PC-9 (cell line): ENCODE data around the gene ARHGAP32.

Experiments used
- EZH2 ChIP-seq: fragments of 200-600 bp; sonication (generic); IDR thresholded peaks from 2 replicates; pipeline ENCODE4 v1.8.0; 2017; ENCODE audit warnings: antibody characterized with exemption, low read depth
- TF ChIP-seq, protein P1 (sequence below): fragments of 200-600 bp; sonication (generic); conservative IDR thresholded peaks from 2 replicates; pipeline ENCODE4 v1.6.1; 2017; ENCODE audit warnings: mixed run types, antibody characterized with exemption, mild to moderate bottlenecking, moderate library complexity

DNA sequence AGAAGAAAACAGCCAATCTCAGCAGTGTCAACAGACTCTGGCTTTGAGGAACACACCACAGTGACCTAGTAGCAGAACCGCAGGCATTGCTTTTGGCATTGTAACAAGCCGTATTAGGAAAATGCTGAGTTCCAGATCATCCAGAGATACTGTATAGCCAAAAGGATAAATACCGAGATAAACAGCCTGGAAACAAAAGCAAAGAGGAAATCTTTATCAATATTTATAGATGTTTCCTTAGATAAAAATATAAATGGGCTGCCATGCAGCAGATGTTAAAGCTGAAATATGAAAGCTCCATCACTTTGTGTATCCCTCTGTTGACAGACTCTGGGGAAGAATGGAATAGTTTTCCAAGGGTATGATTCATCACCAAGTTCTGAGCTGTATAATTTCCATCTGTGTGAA, 150.5 kb downstream of the ARHGAP32 start:
- no peak for TF ChIP-seq EZH2
- TF ChIP-seq, protein P1, sequence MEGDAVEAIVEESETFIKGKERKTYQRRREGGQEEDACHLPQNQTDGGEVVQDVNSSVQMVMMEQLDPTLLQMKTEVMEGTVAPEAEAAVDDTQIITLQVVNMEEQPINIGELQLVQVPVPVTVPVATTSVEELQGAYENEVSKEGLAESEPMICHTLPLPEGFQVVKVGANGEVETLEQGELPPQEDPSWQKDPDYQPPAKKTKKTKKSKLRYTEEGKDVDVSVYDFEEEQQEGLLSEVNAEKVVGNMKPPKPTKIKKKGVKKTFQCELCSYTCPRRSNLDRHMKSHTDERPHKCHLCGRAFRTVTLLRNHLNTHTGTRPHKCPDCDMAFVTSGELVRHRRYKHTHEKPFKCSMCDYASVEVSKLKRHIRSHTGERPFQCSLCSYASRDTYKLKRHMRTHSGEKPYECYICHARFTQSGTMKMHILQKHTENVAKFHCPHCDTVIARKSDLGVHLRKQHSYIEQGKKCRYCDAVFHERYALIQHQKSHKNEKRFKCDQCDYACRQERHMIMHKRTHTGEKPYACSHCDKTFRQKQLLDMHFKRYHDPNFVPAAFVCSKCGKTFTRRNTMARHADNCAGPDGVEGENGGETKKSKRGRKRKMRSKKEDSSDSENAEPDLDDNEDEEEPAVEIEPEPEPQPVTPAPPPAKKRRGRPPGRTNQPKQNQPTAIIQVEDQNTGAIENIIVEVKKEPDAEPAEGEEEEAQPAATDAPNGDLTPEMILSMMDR: no peak
